Measurements from ENCODE around the gene CCDC12. TPM values are rescaled to one million over a fixed set of nuclear protein-coding genes. Genes with fewer than 3 reads are reported as not detected.

Gene CCDC12
- total and polyA plus RNA-seq, 2 of the 13 experiments (the other 11 are each of a cell fraction or from before 2014, with no cell fraction given) = 30.1 to 49.5 TPM

- TF ChIP-seq ZNF414 (CRISPR knock-in tag; IDR thresholded peaks at IDR 0.05) (no peak), NR1H2 (CRISPR knock-in tag; IDR thresholded peaks at IDR 0.05; ENCODE audit: borderline replicate concordance, low read depth) (no peak), PRDM10 (CRISPR knock-in tag; IDR thresholded peaks at IDR 0.05; ENCODE audit: low read depth) (no peak), TBL1XR1 (IDR thresholded peaks at IDR 0.05; ENCODE audit: borderline replicate concordance, low read length, partially characterized antibody) (no peak), SMARCC2 (IDR thresholded peaks at IDR 0.05) (no peak), RBM39 (IDR thresholded peaks at IDR 0.05; ENCODE audit: low read depth, low read length, poor library complexity, severe bottlenecking) (no peak), PLRG1 (conservative IDR thresholded peaks at IDR 0.05) (no peak), TEF (CRISPR knock-in tag; IDR thresholded peaks at IDR 0.05) (no peak), NCOR1 (IDR thresholded peaks at IDR 0.05; ENCODE audit: borderline replicate concordance, low read length) (no peak), TERF1 (CRISPR knock-in tag; IDR thresholded peaks at IDR 0.05) (no peak), SOX5 (CRISPR knock-in tag; IDR thresholded peaks at IDR 0.05; ENCODE audit: borderline replicate concordance) (peak; percentile 74), ERF (CRISPR knock-in tag; IDR thresholded peaks at IDR 0.05) (no peak), ZNF326 (CRISPR knock-in tag; IDR thresholded peaks at IDR 0.05; ENCODE audit: borderline replicate concordance) (no peak), ZNF484 (CRISPR knock-in tag; IDR thresholded peaks at IDR 0.05; ENCODE audit: borderline replicate concordance, low read depth) (no peak), SMARCE1 (IDR thresholded peaks at IDR 0.05; ENCODE audit: borderline replicate concordance) (no peak), ATF7 (IDR thresholded peaks at IDR 0.05) (peak; percentile 97), ATF7 (CRISPR knock-in tag; IDR thresholded peaks at IDR 0.05) (no peak), RARG (CRISPR knock-in tag; IDR thresholded peaks at IDR 0.05; ENCODE audit: low read depth) (no peak)
Measured at GRCh38 chr3:46947981-46948791, 28.4 kb downstream of the CCDC12 start (continued).
